ENCODE measurements around the gene SORCS1.
"Not testable (repeated sequence)": the region's sequence is repeated elsewhere in the genome, so short reads cannot be mapped to it uniquely, and the experiment has no call there.

Gene SORCS1

DNA sequence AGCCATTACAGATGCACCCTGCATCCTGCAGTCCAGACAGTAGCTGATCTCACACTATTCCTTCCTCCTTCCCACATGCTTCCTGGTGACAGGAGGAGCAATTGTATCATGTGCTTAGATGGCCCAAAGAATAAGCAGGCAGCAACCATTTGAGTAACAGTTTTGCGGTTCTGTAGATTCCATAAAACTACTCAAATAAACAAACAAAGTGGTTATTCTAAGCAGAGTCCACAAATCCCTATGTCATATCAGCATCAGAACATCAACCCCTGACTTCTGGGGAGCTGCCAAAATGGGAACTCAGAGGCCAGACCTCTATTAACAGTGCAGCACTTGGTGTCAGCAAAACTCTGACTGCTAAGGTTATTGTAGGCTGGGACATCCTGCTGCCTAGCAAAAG lies 226.0 kb downstream of the SORCS1 start:
- DNase-seq, result no peak

DNA sequence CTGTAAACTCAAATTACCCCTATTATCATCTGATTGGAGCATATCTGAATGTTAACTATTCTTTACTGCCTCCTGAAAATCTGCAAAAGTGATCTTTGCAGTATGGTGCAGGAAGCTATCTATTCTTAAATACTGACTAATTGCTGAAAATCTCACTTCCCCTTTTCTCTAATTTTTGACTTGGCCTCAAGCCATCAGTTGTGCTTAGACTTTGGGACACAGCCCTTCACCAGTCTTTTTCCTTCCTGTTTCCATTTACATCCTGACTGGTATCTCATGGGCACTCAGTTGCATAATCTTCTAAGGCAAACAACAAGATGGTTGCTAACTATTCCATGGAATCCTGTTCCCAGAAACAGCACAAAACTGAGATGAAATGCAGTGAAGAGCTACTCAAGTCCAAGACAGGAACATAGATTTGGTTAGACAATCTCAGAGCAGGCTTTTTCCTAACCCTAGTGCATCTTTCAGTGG lies 228.5 kb downstream of the SORCS1 start:
- no peak for DNase-seq

DNA sequence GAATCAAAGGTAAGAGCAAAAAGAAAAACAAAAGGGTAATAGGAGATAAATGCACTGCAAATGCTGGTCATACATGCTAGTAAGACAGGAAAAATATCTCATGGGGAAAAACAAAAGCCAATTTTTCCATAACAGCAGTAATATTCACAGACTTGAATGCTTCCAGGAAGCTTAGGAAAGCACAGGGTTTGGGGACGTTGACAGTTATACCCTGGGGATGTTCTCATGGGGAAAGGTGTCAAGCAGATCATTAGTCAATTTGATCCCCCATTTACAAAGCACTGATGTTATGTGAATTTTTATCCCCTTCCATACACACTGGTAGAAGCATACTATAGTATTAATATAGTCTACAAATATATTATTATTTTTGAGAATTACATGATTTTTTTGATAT lies 232.7 kb downstream of the SORCS1 start:
- DNase-seq, result no peak

- DNase-seq, result no peak
Measured at GRCh38 chr10:106931159-106931852, 233.2 kb downstream of the SORCS1 start.

DNA sequence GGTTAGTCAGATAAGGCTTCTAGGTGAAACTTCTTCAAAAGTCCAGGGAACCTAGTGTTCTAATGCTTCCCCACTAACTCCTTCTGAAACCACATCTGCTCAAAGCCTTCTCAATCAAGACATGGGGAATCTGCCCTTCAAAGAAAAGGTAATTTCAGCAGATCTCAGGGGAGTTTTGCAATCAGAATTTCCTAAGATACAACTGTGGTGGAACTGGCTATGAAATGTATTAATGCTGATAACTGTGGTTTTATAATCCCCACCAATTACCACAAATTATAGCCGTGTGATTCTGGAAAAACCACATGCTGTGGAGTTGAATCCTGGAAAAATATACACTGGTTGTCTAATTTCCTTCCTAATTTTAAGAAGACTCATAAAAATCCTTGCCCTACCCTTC lies 233.8 kb downstream of the SORCS1 start:
- no peak for DNase-seq

GRCh38 chr10:106929291-106929895 lies 235.1 kb downstream of the SORCS1 start:
- DNase-seq, result no peak

DNA sequence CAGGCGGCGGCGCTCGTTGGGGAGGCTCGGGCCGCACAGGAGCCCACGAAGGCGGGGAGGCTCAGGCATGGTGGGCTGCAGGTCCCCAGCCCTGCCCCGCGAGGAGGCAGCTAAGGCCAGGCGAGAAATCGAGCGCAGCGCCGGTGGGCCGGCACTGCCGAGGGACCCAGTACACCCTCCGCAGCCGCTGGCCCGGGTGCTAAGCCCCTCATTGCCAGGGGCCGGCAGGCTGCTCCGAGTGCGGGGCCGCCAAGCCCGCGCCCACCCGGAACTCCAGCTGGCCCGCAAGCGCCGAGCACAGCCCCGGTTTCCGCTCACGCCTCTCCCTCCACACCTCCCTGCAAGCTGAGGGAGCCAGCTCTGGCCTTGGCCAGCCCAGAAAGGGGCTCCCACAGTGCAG lies 236.4 kb downstream of the SORCS1 start:
- DNase-seq, result not testable (repeated sequence)

- no peak for DNase-seq
Measured at GRCh38 chr10:106925191-106925590, 239.3 kb downstream of the SORCS1 start.

GRCh38 chr10:106920538-106920937 lies 244.0 kb downstream of the SORCS1 start:
- no peak for DNase-seq

DNA sequence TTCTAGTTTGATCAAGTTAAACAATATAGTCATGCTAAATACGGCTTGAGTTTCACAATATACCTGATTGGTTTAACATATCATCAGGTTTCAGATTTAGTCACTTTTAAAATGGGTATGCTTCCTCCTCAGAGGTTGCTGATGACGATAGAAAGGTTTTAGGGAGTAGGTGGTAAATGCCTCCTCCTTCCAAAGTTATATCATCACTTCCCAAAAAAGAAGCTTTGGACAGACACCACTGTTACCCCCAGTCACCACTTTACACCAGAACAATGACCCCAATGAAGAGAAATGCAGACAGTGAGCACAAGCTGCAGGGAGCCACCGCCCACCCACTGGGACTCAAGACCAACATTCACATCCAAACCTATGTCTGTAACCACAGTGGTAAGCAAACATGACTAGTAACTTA lies 244.6 kb downstream of the SORCS1 start:
- no peak for DNase-seq

DNA sequence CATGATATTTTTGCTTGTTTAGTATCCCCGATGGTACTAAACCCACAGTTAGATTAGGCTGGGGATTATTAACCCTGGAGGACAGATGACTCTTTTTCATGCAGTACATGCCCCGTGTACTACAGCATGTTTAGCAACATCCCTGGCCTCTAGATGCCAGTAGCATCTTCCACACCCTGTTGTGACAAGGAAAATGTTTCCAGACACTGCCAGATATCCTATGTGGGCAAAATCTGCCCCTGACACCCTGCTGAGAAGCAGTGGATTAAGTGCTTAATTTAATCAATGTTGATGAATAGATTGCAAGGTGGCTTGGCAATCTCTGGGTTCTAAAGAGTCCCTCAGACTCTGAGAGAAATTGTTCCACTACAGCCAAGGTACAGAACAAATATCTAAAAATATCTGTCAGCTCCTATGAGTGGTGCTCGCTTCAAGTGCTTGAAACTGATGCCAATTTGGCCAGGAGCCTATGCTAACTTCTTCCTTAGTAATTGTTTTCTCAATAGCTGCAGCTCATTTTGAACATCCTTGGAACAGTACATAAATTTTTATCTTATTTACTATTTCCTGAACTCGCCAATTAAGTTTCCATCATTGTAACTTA lies 247.0 kb downstream of the SORCS1 start:
- DNase-seq, result no peak

DNA sequence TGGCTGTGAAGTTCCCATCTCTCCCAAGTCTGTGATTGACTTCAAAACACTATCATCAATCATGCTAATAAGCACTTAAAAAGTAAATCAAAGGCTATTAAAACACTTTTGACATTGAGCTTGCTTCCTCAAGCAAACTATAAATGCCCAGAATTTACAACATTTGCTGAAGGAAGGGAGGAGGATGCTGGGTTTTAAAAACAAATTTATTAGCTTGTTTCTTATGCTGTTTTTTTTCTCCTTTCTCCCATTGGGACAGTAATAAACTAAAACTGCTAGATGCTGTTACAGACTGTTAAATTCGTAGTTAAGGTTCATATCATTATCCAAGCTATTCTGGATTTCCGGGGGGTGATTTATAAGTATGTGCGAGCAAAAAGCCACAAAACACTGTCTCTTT lies 250.5 kb downstream of the SORCS1 start:
- DNase-seq, result no peak

- no peak for DNase-seq
Measured at GRCh38 chr10:106913348-106913747, 251.2 kb downstream of the SORCS1 start.

GRCh38 chr10:106911096-106911495 lies 253.4 kb downstream of the SORCS1 start:
- no peak for DNase-seq

DNA sequence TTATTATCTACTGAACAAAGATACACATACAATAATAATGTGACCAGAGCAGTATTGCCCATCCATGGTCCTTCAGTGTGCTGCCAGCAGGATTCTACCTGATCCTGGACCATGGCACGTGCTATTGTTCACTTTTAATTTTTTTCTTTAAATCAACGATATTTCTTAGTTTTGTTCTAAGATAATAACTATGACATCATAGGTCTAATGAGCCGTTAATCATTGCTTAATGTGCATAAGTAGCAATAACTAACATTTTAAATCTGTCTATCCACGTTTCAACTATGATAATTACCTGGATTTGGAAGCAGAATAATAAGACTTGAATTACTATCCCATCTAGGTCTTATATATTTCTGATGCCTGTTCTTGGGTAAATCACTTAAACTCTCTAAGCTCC lies 253.8 kb downstream of the SORCS1 start:
- no peak for DNase-seq

- DNase-seq, result no peak
Measured at GRCh38 chr10:106908225-106908624, 256.3 kb downstream of the SORCS1 start.

- no peak for DNase-seq
Measured at GRCh38 chr10:106904209-106904608, 260.3 kb downstream of the SORCS1 start.

GRCh38 chr10:106903180-106903579 lies 261.3 kb downstream of the SORCS1 start:
- DNase-seq, result no peak

- DNase-seq, result no peak
Measured at GRCh38 chr10:106900016-106900652, 264.4 kb downstream of the SORCS1 start.

- DNase-seq, result no peak
Measured at GRCh38 chr10:106898446-106898845, 266.1 kb downstream of the SORCS1 start.

- no peak for DNase-seq
Measured at GRCh38 chr10:106897719-106898118, 266.8 kb downstream of the SORCS1 start.

DNA sequence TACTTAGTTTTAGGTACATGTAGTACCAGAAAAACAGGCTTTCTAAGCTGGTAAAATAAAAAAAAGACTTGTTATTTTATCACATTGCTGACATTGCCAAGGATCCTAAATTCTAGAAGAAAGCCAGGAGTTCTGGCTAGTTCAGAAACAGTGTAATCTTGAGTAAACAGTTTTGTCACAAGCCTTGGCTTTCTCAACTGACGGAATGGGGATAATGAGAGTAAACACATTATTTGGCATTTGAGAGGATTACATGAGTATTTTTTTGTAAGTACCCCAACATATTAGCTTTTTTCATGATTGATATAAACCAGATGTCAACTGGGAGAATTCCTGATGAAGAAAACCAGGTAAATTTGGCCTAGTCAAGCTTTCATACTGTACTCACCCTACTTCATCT lies 269.8 kb downstream of the SORCS1 start:
- DNase-seq, result no peak

DNA sequence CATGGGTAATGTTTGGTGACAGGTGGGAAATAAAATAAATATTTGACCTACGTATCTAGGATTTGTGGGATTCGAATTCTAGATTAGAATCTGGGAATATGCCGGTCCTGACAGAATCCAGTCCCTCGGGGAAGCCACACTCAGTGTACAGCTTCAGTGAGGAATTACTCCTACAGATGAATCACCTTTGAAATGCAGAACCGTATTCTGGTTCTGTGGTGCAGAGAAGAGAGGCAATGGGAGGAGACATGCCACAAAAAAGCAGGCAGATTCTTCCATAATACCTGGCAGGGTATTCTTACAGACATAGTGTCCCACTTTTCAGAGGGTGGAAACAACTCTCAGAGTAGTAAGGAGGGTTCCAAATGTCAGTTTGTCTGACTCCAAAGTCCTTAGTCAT lies 286.9 kb downstream of the SORCS1 start:
- DNase-seq, result no peak

- DNase-seq, result no peak
Measured at GRCh38 chr10:106874604-106874889, 290.0 kb downstream of the SORCS1 start.

Measured in DMS79 (cell line).